Fibroblast of gingiva (primary cell): Measurements from ENCODE around the gene MECP2.
"Not testable (repeated sequence)": the region's sequence is repeated elsewhere in the genome, so short reads cannot be mapped to it uniquely, and the experiment has no call there.

Experiments used
- DNase-seq: peaks from one replicate; pipeline ENCODE4 v3.0.0-alpha.2; 2011; ENCODE audit warnings: low read depth

MECP2 gene

DNA sequence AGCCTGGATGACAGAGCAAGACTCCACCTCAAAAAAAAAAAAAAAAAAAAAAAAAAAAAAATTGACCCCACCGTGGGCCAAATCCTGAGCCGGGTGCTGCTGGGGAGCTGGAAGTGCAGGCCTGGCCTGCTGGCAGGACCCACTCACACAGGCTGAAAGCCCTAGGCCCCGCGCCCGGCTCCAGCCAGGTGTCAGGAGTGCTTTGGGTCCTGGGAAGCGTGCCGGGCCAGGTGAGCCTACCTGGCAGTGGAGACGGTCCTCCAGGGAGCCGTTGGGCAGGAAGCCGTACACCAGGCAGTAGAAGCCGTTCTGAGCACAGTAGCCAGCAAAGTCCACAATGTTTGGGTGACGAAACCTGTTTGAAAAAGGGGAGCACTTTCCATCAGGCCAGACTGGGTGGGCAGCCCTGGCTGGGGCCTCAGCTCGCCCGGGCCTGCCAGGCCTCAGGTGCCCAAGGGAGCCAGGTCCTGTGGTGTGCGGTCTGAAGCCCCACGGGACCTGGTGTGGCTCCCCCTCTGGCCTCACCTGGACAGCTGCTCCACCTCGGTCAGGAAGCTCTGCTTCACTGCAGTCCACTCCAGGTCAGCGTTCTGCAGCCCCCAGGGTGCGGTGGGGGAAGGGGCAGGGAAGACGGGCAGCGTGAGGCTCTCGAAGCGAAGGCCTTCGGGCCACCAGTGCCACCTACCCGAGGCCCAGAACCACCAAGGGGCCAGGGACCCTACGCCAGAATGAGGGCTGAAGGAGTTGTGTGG is 79.6 kb downstream of the MECP2 start:
- DNase-seq, result no peak

DNA sequence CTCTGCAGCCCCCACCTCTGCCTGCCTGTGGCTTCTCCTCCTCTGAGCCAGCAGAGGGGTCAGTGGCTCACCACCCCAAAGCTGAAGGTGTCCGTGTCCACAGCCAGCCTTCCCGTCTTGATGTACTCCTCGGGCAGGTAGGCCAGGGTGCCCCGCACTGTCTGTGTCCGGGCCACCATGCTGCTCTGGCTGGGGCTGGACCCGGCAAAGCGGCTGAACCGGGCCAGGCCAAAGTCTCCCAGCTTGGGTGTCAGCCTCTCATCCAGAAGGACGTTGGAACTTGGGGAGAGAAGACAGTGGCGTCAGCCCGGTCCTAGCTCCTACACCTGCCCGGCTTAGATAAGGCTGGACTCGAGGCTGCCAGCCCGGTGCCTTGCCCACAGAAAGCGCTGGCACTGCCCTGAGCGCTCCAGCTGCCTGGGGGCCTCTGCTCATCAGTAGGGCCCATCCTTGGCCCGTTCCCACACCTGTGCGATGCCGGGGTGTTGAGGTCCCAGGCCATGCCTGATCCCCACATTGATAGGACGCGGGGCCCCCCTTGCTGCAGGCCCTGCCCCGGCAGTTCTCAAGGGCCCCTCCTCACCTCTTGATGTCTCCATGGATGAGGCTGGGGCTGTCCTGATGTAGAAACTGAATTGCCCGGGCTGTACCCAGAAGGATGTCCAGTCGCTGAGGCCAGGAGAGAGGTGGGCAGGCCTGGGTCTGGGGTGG is 81.0 kb downstream of the MECP2 start:
- DNase-seq, result no peak

DNA sequence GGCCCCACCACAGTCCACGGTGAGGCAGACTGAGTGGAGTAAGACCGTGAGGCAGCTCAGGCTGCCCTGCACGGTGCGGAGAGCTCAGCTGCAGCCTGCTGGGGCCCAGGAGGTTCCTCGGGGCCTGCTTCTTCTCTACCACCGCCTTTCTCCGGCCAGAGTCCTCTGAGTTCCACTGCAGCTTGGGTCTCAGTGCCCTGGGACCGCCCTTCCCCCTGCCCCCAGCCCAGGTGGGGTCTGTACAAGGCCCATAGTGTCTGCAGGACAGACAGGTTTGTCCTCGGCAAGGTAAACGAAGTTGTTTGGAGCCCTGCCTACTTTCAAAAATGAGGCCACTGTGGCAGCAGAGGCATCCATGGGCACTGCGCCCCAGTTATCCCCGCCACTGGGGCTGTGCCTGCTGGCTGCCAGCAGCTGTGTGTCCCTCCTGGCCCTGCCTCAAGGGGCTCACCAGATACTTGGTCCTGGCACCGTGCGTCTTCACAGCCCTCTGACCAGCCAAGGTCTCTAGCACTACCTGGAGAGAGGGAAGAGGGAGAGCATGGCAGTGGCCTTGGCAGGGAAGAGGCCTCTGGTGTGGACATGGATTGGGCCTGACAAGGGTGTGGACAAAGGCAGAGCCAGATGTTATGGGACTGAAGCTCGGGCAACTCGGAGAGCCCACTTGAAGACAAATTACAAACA is 81.8 kb downstream of the MECP2 start:
- no peak for DNase-seq

DNA sequence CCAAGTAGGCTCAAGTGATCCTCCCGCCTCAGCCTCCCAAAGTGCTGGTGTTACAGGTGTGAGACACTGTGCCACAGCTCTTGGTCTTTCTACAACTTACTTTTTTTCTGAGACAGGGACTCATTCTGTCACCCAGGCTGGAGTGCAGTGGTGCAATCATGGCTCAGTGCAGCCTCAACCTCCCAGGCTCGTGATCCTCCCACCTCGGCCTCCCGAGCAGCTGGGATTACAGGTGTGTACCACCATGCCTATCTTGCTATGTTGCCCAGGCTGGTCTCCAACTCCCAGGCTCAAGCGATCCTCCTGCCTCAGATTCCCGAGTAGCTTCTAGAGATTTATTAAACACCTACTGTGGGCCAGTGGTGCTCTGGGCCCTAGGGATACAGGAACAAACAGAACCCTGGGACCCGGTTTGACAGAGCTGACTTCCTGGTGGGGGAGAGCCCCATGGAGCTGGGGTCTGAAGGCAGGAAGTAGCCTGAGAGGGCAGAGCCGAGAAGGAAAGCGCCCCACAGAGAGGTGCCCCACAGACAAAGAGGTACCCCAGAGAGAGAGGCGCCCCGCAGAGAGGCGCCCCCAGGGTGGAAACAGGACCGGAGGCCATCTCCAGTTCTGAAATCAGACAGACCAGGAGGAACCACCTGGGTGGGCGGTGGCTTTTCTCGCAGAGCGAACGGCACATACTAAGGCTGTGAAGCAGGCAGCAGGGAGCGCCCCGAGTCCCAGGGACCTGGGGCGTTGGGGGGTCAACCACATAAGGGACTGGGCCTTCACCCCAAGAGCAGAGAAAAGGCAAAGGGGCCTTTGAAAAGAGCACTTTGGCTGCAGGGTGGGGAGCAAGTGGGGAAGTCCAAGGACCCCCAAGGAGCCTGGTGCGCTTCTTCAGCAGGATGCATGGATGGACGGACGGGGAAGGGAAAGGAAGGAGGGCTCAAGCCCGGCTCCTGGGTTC is 82.8 kb downstream of the MECP2 start:
- DNase-seq, result no peak

- DNase-seq, result no peak
These were observed 83.7 kb downstream of the MECP2 start for GRCh38 chrX:154013614-154014360.

GRCh38 chrX:154013001-154013421 is 84.5 kb downstream of the MECP2 start:
- DNase-seq, result no peak

GRCh38 chrX:154012336-154012991 is 85.1 kb downstream of the MECP2 start:
- DNase-seq, result no peak

GRCh38 chrX:154011376-154012335 is 85.9 kb downstream of the MECP2 start:
- DNase-seq, result no peak

GRCh38 chrX:154010330-154011087 is 87.0 kb downstream of the MECP2 start:
- peak; percentile 84 for DNase-seq

DNA sequence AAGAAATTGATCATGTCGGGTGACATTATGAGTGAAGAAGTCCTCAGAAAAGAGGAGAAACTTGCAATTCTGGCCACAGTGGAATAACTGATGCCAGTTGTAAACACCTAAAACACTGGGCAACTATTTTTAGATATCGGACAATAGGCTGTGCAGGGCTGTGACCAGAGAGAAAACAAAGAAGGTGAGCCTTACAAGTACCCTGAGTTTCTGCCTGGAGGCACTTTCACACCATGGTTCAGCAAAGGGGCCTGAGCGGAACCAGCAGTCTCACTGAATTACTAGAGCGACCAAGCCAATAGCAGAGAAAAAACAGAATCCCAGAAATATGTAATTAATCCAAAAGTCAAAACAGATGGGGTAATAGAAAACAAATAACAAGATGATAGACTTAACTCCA is 89.0 kb downstream of the MECP2 start:
- no peak for DNase-seq

DNA sequence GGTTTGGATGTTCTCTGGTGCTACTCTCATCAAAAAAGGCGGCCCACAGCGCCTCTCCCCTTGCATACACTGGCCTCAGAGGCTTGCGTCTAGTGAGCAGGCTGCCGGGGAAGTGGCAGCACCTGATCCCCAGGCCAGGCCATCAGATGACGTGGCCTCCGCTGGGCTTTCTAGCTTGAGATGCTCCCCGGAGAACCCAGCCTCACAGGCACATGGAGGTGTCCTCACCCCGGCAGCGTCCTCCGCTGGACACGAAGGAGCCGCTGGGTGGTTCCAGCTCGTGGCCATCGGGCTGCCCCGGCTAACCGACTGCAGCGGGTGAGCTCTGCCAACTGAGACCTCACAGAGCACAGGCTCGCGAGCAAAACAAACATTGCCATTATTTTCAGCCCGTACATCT is 90.6 kb downstream of the MECP2 start:
- DNase-seq, result no peak

GRCh38 chrX:154004315-154004714 is 93.2 kb downstream of the MECP2 start:
- DNase-seq, result no peak

- DNase-seq, result peak; percentile 89
These were observed 95.2 kb downstream of the MECP2 start for GRCh38 chrX:154002215-154002719.

DNA sequence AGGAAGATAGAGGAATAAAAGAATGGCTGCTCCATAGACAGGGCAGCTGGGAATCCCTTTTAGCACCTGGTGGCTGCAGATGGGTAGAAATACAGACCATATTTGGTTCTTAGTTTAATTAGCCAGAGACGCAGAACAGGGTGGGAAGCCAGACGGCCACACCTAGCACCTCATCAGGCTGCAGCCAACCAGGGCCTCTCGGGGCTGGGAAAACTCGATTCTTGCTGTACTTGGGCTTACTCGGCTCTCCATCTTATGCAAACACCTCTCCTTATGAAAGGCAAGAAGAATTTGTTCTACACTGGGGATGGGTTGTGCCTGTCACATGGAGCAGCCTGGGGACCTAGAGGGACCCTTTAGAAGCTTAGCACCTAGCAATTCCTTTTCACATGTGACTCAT is 97.5 kb downstream of the MECP2 start:
- DNase-seq, result no peak

DNA sequence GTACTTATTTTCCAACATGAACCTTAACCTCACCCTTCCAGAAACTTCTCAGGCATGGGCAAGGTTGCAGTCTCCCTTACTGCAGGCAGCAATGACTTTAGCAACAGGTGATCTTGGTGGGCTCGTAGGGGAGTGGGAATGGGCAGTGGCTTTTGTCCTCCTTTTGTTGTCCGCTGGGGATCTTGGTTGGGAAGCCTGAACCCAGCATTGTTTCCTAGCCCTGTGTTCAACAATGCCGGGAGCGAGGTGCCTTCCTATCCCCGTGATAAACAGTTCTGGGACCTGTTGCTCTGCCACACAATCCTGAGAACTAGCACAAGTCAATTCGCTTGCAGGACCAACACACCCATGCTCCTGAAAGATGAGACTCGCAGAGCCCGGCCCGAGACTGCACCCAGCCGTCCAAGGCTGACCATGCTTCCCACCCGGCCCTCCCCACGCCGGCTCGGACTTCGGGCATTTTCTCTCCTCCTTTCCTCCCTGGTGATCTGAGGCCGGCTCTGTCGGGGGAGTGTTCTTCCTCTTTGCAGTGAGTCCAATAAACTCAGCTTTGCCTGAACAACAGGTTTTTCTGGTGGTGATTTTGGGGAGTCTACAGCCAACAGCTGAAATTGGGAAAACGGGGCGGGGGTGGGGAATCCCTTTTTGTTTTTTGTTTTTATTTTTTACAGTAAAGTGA is 98.0 kb downstream of the MECP2 start:
- DNase-seq, result no peak

DNA sequence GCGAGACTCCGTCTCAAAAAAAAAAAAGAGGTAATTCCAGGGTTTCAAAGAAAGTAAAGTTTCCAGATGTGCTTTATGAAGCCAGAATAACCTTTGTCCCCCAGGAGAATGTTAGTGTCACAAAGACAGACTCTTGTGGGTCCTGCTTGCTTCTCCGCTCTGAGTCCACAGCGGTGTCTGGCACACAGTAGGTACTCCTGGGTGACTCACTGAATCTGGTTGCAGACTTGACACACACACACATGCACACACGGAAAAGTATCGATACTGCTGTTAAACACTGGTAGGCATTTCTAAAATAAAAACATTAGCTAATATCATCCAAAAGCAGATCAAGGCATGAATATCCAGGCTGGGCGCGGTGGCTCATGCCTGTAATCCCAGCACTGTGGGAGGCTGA is 102.0 kb downstream of the MECP2 start:
- no peak for DNase-seq

DNA sequence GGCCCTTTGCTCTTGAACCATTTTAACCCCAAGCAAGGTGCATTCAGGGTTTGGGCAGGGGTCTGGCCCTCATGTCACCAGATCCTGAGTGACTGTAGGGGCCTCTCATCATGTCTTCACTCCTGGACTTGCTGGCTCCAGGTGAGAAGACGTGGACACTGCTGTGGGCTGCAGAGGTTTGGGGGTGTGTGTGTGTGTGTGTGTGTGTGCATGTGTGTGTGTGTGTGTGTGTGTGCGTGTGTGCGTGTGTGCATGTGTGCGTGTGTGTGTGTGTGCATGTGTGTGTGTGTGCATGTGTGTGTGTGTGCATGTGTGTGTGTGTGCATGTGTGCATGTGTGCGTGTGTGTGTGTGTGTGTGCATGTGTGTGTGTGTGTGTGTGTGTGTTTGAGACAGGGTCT is 103.1 kb downstream of the MECP2 start:
- not testable (repeated sequence) for DNase-seq

DNA sequence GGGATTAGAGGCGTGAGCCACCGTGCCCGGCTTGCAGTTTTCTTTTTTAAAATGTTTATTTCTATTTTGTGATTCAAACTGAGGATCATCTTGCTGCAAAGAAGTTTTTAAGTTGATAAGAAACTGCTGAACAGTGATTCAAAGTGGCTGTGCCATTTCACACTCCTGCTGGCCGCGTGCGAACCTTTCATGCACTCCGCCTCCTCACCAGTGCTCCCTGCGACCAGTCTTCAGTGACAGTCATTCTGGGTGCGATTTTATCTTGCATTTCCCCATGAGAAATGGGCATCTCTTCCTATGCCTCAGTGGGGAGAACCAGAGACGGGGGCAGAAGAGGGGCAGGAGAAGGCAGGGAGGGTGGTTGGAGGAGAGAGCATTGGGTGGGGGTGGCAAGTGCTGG is 103.5 kb downstream of the MECP2 start:
- no peak for DNase-seq
